GM23338 (cell line): ENCODE data around the gene SMTN. TPM values are rescaled to one million over a fixed set of nuclear protein-coding genes. Genes with fewer than 3 reads are reported as not detected.

Experiments used
- ATAC-seq: fragments of 200-7000 bp; cut with Tn5 transposase; 3 replicates; pipeline ENCODE4 v1.9.1; 2020
- DNase-seq: peaks from one replicate; pipeline ENCODE4 v3.0.0-alpha.2; 2015; ENCODE audit warnings: low spot score
- H2AFZ ChIP-seq: fragments of 200-600 bp; sonication (generic); 2 replicates; pipeline ENCODE4 v1.8.0; 2016; ENCODE audit warnings: antibody characterized with exemption, mild to moderate bottlenecking, moderate library complexity
- H3F3A ChIP-seq: fragments of 200-600 bp; sonication (generic); replicated peaks from 2 replicates; pipeline ENCODE4 v1.8.0; 2017; ENCODE audit warnings: antibody characterized with exemption, mixed run types, low read depth
- H3K27ac ChIP-seq: fragments of 200-600 bp; sonication (generic); 2 replicates; pipeline ENCODE4 v1.6.1; 2016; ENCODE audit warnings: low read depth
- H3K27me3 ChIP-seq: fragments of 200-600 bp; sonication (generic); 2 replicates; pipeline ENCODE4 v1.8.0; 2016; ENCODE audit warnings: mild to moderate bottlenecking, mixed run types, moderate library complexity; ENCODE audit not compliant: insufficient read depth
- H3K36me3 ChIP-seq: fragments of 200-600 bp; sonication (generic); 2 replicates; pipeline ENCODE4 v1.8.0; 2016; ENCODE audit warnings: mild to moderate bottlenecking; ENCODE audit not compliant: insufficient read depth
- H3K4me1 ChIP-seq: fragments of 200-600 bp; sonication (generic); 2 replicates; pipeline ENCODE4 v1.8.0; 2016; ENCODE audit warnings: mild to moderate bottlenecking, moderate library complexity; ENCODE audit not compliant: insufficient read depth
- H3K4me2 ChIP-seq: fragments of 200-600 bp; sonication (generic); 2 replicates; pipeline ENCODE4 v1.7.1; 2017; ENCODE audit warnings: mixed run types
- H3K4me3 ChIP-seq: fragments of 200-600 bp; sonication (generic); 2 replicates; pipeline ENCODE4 v1.6.1; 2016; ENCODE audit warnings: mixed run types
- H3K79me2 ChIP-seq: fragments of 200-600 bp; sonication (generic); replicated peaks from 2 replicates; pipeline ENCODE4 v1.8.0; 2017; ENCODE audit warnings: mild to moderate bottlenecking; ENCODE audit not compliant: insufficient read depth
- H3K9me2 ChIP-seq: fragments of 200-600 bp; sonication (generic); 2 replicates; pipeline ENCODE4 v1.8.0; 2017; ENCODE audit not compliant: insufficient read depth
- H4K20me1 ChIP-seq: fragments of 200-600 bp; sonication (generic); replicated peaks from 2 replicates; pipeline ENCODE4 v1.8.0; 2017; ENCODE audit warnings: mild to moderate bottlenecking; ENCODE audit not compliant: insufficient read depth
- H3K27ac Mint-ChIP-seq: 2 replicates; pipeline ENCODE4 v1.8.0; 2020; ENCODE audit warnings: inconsistent platforms, mild to moderate bottlenecking, moderate library complexity, mixed read lengths
- H3K27me3 Mint-ChIP-seq: 3 replicates; pipeline ENCODE4 v1.8.0; 2022; ENCODE audit warnings: low read depth, mild to moderate bottlenecking, moderate library complexity, mixed read lengths, inconsistent platforms; ENCODE audit not compliant: insufficient read depth, poor library complexity
- H3K36me3 Mint-ChIP-seq: 3 replicates; pipeline ENCODE4 v1.8.0; 2021; ENCODE audit warnings: low read depth, mild to moderate bottlenecking, inconsistent platforms, moderate library complexity, mixed read lengths
- H3K4me1 Mint-ChIP-seq: 3 replicates; pipeline ENCODE4 v1.8.0; 2020; ENCODE audit warnings: mild to moderate bottlenecking, inconsistent platforms, mixed read lengths
- H3K4me3 Mint-ChIP-seq: 3 replicates; pipeline ENCODE4 v1.8.0; 2021; ENCODE audit warnings: moderate library complexity, mild to moderate bottlenecking, inconsistent platforms, mixed read lengths
- H3K9me3 Mint-ChIP-seq: 3 replicates; pipeline ENCODE4 v1.8.0; 2020; ENCODE audit warnings: moderate library complexity, mild to moderate bottlenecking, inconsistent platforms, mixed read lengths
- CREB1 ChIP-seq: fragments of 250-450 bp; sonication (Bioruptor Pico); IDR thresholded peaks from 2 replicates; pipeline ENCODE4 v1.5.0; 2020; ENCODE audit warnings: low read depth, mild to moderate bottlenecking, moderate library complexity
- CTCF ChIP-seq, 2 experiments: fragments of 200-600 bp in 1 of 2; sonication (generic) in 1 of 2; conservative IDR thresholded peaks; 2 replicates each; pipeline versions ENCODE4 v1.5.1 to v1.6.1; 2016 to 2017; ENCODE audit warnings: antibody characterized with exemption in 2 of 2, low read depth in 2 of 2, mild to moderate bottlenecking in 2 of 2, moderate library complexity in 1 of 2
- ETS1 ChIP-seq: IDR thresholded peaks from 2 replicates; pipeline ENCODE4 v1.6.1; 2016; ENCODE audit warnings: antibody characterized with exemption
- EZH2 ChIP-seq: fragments of 200-600 bp; sonication (generic); IDR thresholded peaks from one replicate; pipeline ENCODE4 v1.8.0; 2017; ENCODE audit warnings: antibody characterized with exemption, mild to moderate bottlenecking, low read depth; ENCODE audit not compliant: unreplicated experiment
- JUNB ChIP-seq: IDR thresholded peaks from one replicate; pipeline ENCODE4 v1.6.1; 2016; ENCODE audit warnings: antibody characterized with exemption; ENCODE audit not compliant: unreplicated experiment
- NANOG ChIP-seq: IDR thresholded peaks from 2 replicates; pipeline ENCODE4 v1.6.1; 2016; ENCODE audit warnings: antibody characterized with exemption, borderline replicate concordance
- POLR2AphosphoS5 ChIP-seq: IDR thresholded peaks from 2 replicates; pipeline ENCODE4 v1.6.1; 2016; ENCODE audit warnings: antibody characterized with exemption, low read depth
- ZNF114 ChIP-seq: fragments of 250-450 bp; sonication (Bioruptor Pico); IDR thresholded peaks from 2 replicates; pipeline ENCODE4 v1.5.0; 2020; ENCODE audit warnings: mild to moderate bottlenecking, moderate library complexity
- long read RNA-seq: library from polyadenylated mRNA; unstranded; transcript quantifications from one replicate; pipeline ENCODE4 v2.0.0, GENCODE V29; 2020; ENCODE audit not compliant: unreplicated experiment
- polyA plus RNA-seq: library from polyadenylated mRNA; unstranded; fragments of >200 nt; fragmentation: Nextera tagmentation; extraction: Ambion mirVana; gene quantifications from 2 replicates; pipeline ENCODE4 v1.2.1, GENCODE V29; 2016
- total RNA-seq: library from RNA; depleted of rRNA; stranded (reverse); fragments of >200 nt; shearing (Covaris generic); gene quantifications from 2 replicates; pipeline ENCODE4 v1.2.3, GENCODE V29; 2014; rRNA removed

The SMTN gene
- 16.3 and 27.4 TPM in 2 replicates for total RNA-seq
- polyA plus RNA-seq = 32.2 and 34.0 TPM in 2 replicates
- long read RNA-seq, partial matches to known transcripts = 5 of 6 reads
- long read RNA-seq, other reads (novel, unspliced or antisense) = 0 of 6 reads

DNA sequence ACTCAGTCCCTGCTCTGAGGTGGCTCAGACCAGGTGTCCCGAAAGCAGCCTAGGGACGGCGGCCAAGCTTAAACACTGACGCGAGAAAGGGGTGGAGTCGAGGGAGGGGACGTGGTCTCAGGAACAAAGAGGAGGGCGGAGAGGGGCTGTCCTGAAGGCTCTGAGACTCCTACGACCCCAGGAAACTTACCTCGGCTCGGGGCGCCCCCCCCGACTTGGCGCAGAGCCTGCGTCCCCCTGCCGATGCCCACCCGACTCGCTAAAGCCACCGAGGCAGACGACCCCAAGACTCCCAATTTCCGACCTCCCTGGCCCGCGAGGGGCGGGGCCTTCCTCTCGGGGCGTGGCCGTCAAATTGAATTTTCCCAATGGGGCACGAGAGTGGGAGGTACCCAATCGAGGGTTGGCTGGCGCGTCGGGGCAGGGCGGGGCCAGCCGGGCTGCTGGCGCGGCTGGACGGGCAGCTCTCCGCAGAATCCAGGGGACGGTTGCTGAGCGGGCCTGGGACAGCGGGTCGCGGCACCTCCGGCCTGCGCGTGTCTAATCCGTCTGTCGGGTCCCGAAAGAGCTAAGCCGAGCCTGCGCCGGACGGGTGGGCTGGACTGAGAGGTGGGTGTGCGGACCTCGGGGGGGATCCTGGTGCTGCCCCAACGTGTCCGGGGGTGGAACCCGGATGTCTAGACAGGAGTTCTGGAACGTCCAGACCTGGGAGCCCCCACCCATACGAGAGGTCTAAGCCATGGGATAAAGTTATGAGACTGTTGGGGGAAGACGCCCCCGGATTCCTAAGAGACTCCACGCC is at the start of gene SMTN:
TSS of gene SMTN (plus strand) at position 471 of the 802 bp plus-strand sequence. CDS start 1,941 bp downstream, outside the sequence.
- H3K4me1 Mint-ChIP-seq = peaks cover 37% of the 10 kb centered on the region
- H3K36me3 Mint-ChIP-seq = no peaks in the 10 kb centered on the region; the same call in 2 of the 3 replicates
- Histone ChIP-seq H3K4me1 (peaks cover 21% of the 10 kb centered on the region), H3K4me2 (peak within 1 kb of the TSS; percentile 100), H3K9me2 (no peaks in the 10 kb centered on the region), H3K4me3 (peak within 1 kb of the TSS; percentile 66), H3K27ac (no peak within 1 kb of the TSS; the same call in 1 of the 2 replicates), H3K79me2 (peaks cover 12% of the 10 kb centered on the region), H3K27me3 (peaks cover 9% of the 10 kb centered on the region), H3K36me3 (no peaks in the 10 kb centered on the region), H3F3A (peaks cover 7% of the 10 kb centered on the region; the same call in 1 of the 2 replicates), H4K20me1 (peaks cover 4% of the 10 kb centered on the region; the same call in 1 of the 2 replicates), H2AFZ (no peak within 1 kb of the TSS)
- peak; percentile 70 for ATAC-seq
- TF ChIP-seq JUNB (no peak), CTCF (conservative IDR thresholded peaks at IDR 0.05; ENCODE audit: low read depth in 2 of 2) (no peak), POLR2AphosphoS5 (peak; percentile 93), NANOG (no peak), ETS1 (no peak), CREB1 (CRISPR knock-in tag) (no peak)
- peaks cover 26% of the 10 kb centered on the region for H3K27me3 Mint-ChIP-seq
- H3K9me3 Mint-ChIP-seq = no peaks in the 10 kb centered on the region
- peak; percentile 97 for DNase-seq
- H3K27ac Mint-ChIP-seq = peak within 1 kb of the TSS; percentile 98
- H3K4me3 Mint-ChIP-seq = peak within 1 kb of the TSS; percentile 87

GRCh38 chr22:31036671-31037550 is 44.2 kb upstream of the SMTN start:
- no peak for ATAC-seq
- no peaks in the 10 kb centered on the region for H3K27me3 ChIP-seq
- DNase-seq = no peak
- TF ChIP-seq EZH2 (no peak), JUNB (no peak), CTCF (conservative IDR thresholded peaks at IDR 0.05; ENCODE audit: low read depth in 2 of 2) (no peak), NANOG (no peak), POLR2AphosphoS5 (no peak), CREB1 (CRISPR knock-in tag) (no peak), ZNF114 (CRISPR knock-in tag) (no peak), ETS1 (no peak)

More at GRCh38 chr22:31036671-31037550, 44.2 kb upstream of the SMTN start:
- H3K4me3 Mint-ChIP-seq = no peak overlapping the region
- no peaks in the 10 kb centered on the region for H3K9me3 Mint-ChIP-seq
- H3K4me1 ChIP-seq = no peaks in the 10 kb centered on the region
- no peak overlapping the region for H3K4me3 ChIP-seq
- peaks cover 2% of the 10 kb centered on the region for H3K27me3 Mint-ChIP-seq
- no peaks in the 10 kb centered on the region for H3K36me3 ChIP-seq
- peaks cover 4% of the 10 kb centered on the region; the same call in 1 of the 3 replicates for H3K4me1 Mint-ChIP-seq
- no peaks in the 10 kb centered on the region for H4K20me1 ChIP-seq
- H3K9me2 ChIP-seq = no peaks in the 10 kb centered on the region; the same call in 1 of the 2 replicates
- no peaks in the 10 kb centered on the region for H3K36me3 Mint-ChIP-seq
- H3K27ac Mint-ChIP-seq = no peak overlapping the region
- H3F3A ChIP-seq = no peaks in the 10 kb centered on the region
- H3K27ac ChIP-seq = no peak overlapping the region
- no peaks in the 10 kb centered on the region for H3K79me2 ChIP-seq
- no peak overlapping the region for H2AFZ ChIP-seq
- no peak overlapping the region for H3K4me2 ChIP-seq
